RKO (cell line): ENCODE measurements around the gene LTC4S.
"Not testable (repeated sequence)": the region's sequence is repeated elsewhere in the genome, so short reads cannot be mapped to it uniquely, and the experiment has no call there.

Experiments
- DNase-seq: peaks from one replicate; pipeline ENCODE4 v3.0.0-alpha.2; 2016; ENCODE audit warnings: low spot score

The LTC4S gene

GRCh38 chr5:179769796-179770195 lies 24.0 kb upstream of the LTC4S start:
- no peak for DNase-seq

- no peak for DNase-seq
Measured at GRCh38 chr5:179771311-179771895, 22.4 kb upstream of the LTC4S start.

- DNase-seq = no peak
Measured at GRCh38 chr5:179772351-179772750, 21.4 kb upstream of the LTC4S start.

- DNase-seq = no peak
Measured at GRCh38 chr5:179773686-179774040, 20.1 kb upstream of the LTC4S start.

- no peak for DNase-seq
Measured at GRCh38 chr5:179774442-179774841, 19.3 kb upstream of the LTC4S start.

GRCh38 chr5:179776411-179776938 lies 17.3 kb upstream of the LTC4S start:
- DNase-seq = no peak

- no peak for DNase-seq
Measured at GRCh38 chr5:179777456-179777855, 16.3 kb upstream of the LTC4S start.

- DNase-seq = no peak
Measured at GRCh38 chr5:179777909-179778308, 15.9 kb upstream of the LTC4S start.

- no peak for DNase-seq
Measured at GRCh38 chr5:179778591-179778990, 15.2 kb upstream of the LTC4S start.

- no peak for DNase-seq
Measured at GRCh38 chr5:179779826-179780225, 14.0 kb upstream of the LTC4S start.

- DNase-seq = no peak
Measured at GRCh38 chr5:179780362-179780761, 13.4 kb upstream of the LTC4S start.

GRCh38 chr5:179781846-179782245 lies 11.9 kb upstream of the LTC4S start:
- no peak for DNase-seq

GRCh38 chr5:179783128-179783527 lies 10.7 kb upstream of the LTC4S start:
- no peak for DNase-seq

GRCh38 chr5:179786861-179787260 lies 6.9 kb upstream of the LTC4S start:
- no peak for DNase-seq

GRCh38 chr5:179788193-179788854 lies 5.5 kb upstream of the LTC4S start:
- no peak for DNase-seq

- DNase-seq = not testable (repeated sequence)
Measured at GRCh38 chr5:179789278-179789677, 4.5 kb upstream of the LTC4S start.

- DNase-seq = no peak
Measured at GRCh38 chr5:179791881-179792611, 1.7 kb upstream of the LTC4S start.

- no peak for DNase-seq
Measured at GRCh38 chr5:179792612-179793467, 946 bp upstream of the LTC4S start.

GRCh38 chr5:179794171-179794570 lies 385 bp downstream of the LTC4S start:
- no peak for DNase-seq

GRCh38 chr5:179794575-179794974 lies 789 bp downstream of the LTC4S start:
- DNase-seq = no peak

- DNase-seq = peak; percentile 36
Measured at GRCh38 chr5:179795049-179795862, 1.5 kb downstream of the LTC4S start.
